ENCODE results near the gene TYRP1.
"Not testable (repeated sequence)": the region's sequence is repeated elsewhere in the genome, so short reads cannot be mapped to it uniquely, and the experiment has no call there.

TYRP1 gene

GRCh38 chr9:12693141-12693540 lies at the start of gene TYRP1:
TSS of gene TYRP1 (plus strand) at chr9:12693385. CDS start at chr9:12693997, 612 bp downstream.
- DNase-seq (ENCODE audit: low spot score), result no peak

- DNase-seq (ENCODE audit: low spot score), result no peak
Measured at GRCh38 chr9:12643686-12644085, 49.5 kb upstream of the TYRP1 start.

GRCh38 chr9:12648925-12649324 lies 44.3 kb upstream of the TYRP1 start:
- DNase-seq (ENCODE audit: low spot score), result no peak

GRCh38 chr9:12651125-12651524 lies 42.1 kb upstream of the TYRP1 start:
- no peak for DNase-seq (ENCODE audit: low spot score)

- DNase-seq (ENCODE audit: low spot score), result no peak
Measured at GRCh38 chr9:12652973-12653372, 40.2 kb upstream of the TYRP1 start.

GRCh38 chr9:12656803-12657202 lies 36.4 kb upstream of the TYRP1 start:
- no peak for DNase-seq (ENCODE audit: low spot score)

GRCh38 chr9:12657233-12657632 lies 36.0 kb upstream of the TYRP1 start:
- DNase-seq (ENCODE audit: low spot score), result no peak

- DNase-seq (ENCODE audit: low spot score), result no peak
Measured at GRCh38 chr9:12657998-12658397, 35.2 kb upstream of the TYRP1 start.

- no peak for DNase-seq (ENCODE audit: low spot score)
Measured at GRCh38 chr9:12658531-12659209, 34.5 kb upstream of the TYRP1 start.

- DNase-seq (ENCODE audit: low spot score), result no peak
Measured at GRCh38 chr9:12659220-12659619, 34.0 kb upstream of the TYRP1 start.

GRCh38 chr9:12666813-12667212 lies 26.4 kb upstream of the TYRP1 start:
- DNase-seq (ENCODE audit: low spot score), result no peak

GRCh38 chr9:12667892-12668291 lies 25.3 kb upstream of the TYRP1 start:
- no peak for DNase-seq (ENCODE audit: low spot score)

GRCh38 chr9:12670006-12670405 lies 23.2 kb upstream of the TYRP1 start:
- no peak for DNase-seq (ENCODE audit: low spot score)

- DNase-seq (ENCODE audit: low spot score), result no peak
Measured at GRCh38 chr9:12674961-12675360, 18.2 kb upstream of the TYRP1 start.

- not testable (repeated sequence) for DNase-seq (ENCODE audit: low spot score)
Measured at GRCh38 chr9:12677462-12678126, 15.6 kb upstream of the TYRP1 start.

GRCh38 chr9:12680341-12680740 lies 12.8 kb upstream of the TYRP1 start:
- DNase-seq (ENCODE audit: low spot score), result no peak

- DNase-seq (ENCODE audit: low spot score), result no peak
Measured at GRCh38 chr9:12680757-12681156, 12.4 kb upstream of the TYRP1 start.

GRCh38 chr9:12681620-12682019 lies 11.6 kb upstream of the TYRP1 start:
- no peak for DNase-seq (ENCODE audit: low spot score)

- no peak for DNase-seq (ENCODE audit: low spot score)
Measured at GRCh38 chr9:12684974-12685373, 8.2 kb upstream of the TYRP1 start.

- no peak for DNase-seq (ENCODE audit: low spot score)
Measured at GRCh38 chr9:12689233-12689632, 4.0 kb upstream of the TYRP1 start.

- DNase-seq (ENCODE audit: low spot score), result no peak
Measured at GRCh38 chr9:12694013-12694412, 828 bp downstream of the TYRP1 start.

- no peak for DNase-seq (ENCODE audit: low spot score)
Measured at GRCh38 chr9:12695474-12695873, 2.3 kb downstream of the TYRP1 start.

GRCh38 chr9:12696931-12697622 lies 3.9 kb downstream of the TYRP1 start:
- no peak for DNase-seq (ENCODE audit: low spot score)
